HG02870 (cell line): Measurements from ENCODE around the gene MAP3K7CL.

Source experiments
- ATAC-seq: cut with Tn5 transposase; IDR thresholded peaks from one replicate; pipeline ENCODE4 v1.9.1; 2021; ENCODE audit warnings: mild to moderate bottlenecking, moderate library complexity; ENCODE audit not compliant: unreplicated experiment

The MAP3K7CL gene

GRCh38 chr21:29130270-29130969, at the start of gene MAP3K7CL:
TSS of gene MAP3K7CL (plus strand) at chr21:29130644. CDS start at chr21:29133345, 2,701 bp downstream.
- no peak for ATAC-seq

- no peak for ATAC-seq
These were observed 48.2 kb upstream of the MAP3K7CL start for GRCh38 chr21:29082046-29082815.

- no peak for ATAC-seq
These were observed 47.1 kb upstream of the MAP3K7CL start for GRCh38 chr21:29083306-29083705.

- ATAC-seq, result no peak
These were observed 46.1 kb upstream of the MAP3K7CL start for GRCh38 chr21:29084372-29084771.

GRCh38 chr21:29085106-29085752, 45.2 kb upstream of the MAP3K7CL start:
- no peak for ATAC-seq

GRCh38 chr21:29091033-29091432, 39.4 kb upstream of the MAP3K7CL start:
- ATAC-seq, result no peak

GRCh38 chr21:29092102-29092959, 38.1 kb upstream of the MAP3K7CL start:
- no peak for ATAC-seq

- ATAC-seq, result no peak
These were observed 34.0 kb upstream of the MAP3K7CL start for GRCh38 chr21:29096218-29097015.

- ATAC-seq, result no peak
These were observed 32.3 kb upstream of the MAP3K7CL start for GRCh38 chr21:29098156-29098555.

- ATAC-seq, result no peak
These were observed 27.6 kb upstream of the MAP3K7CL start for GRCh38 chr21:29102791-29103257.

GRCh38 chr21:29104239-29104708, 26.2 kb upstream of the MAP3K7CL start:
- ATAC-seq, result no peak

- no peak for ATAC-seq
These were observed 25.2 kb upstream of the MAP3K7CL start for GRCh38 chr21:29105218-29105617.

- no peak for ATAC-seq
These were observed 15.5 kb upstream of the MAP3K7CL start for GRCh38 chr21:29114765-29115500.

- ATAC-seq, result no peak
These were observed 14.5 kb upstream of the MAP3K7CL start for GRCh38 chr21:29115899-29116298.

- peak; percentile 50 for ATAC-seq
These were observed 13.0 kb upstream of the MAP3K7CL start for GRCh38 chr21:29117372-29117955.

GRCh38 chr21:29121759-29122158, 8.7 kb upstream of the MAP3K7CL start:
- peak; percentile 74 for ATAC-seq

- ATAC-seq, result no peak
These were observed 5.8 kb upstream of the MAP3K7CL start for GRCh38 chr21:29124645-29125044.

- peak; percentile 82 for ATAC-seq
These were observed 5.3 kb upstream of the MAP3K7CL start for GRCh38 chr21:29125191-29125590.

GRCh38 chr21:29125979-29126378, 4.5 kb upstream of the MAP3K7CL start:
- no peak for ATAC-seq
